Activated CD8-positive, alpha-beta memory T cell treated with anti-CD3 and anti-CD28 coated beads for 4 hours (primary cell): ENCODE data around the gene CRABP1.

ENCODE experiments used
- DNase-seq, 2 donors: peaks; one replicate each; pipeline ENCODE4 v3.0.0-alpha.2; 2020; ENCODE audit warnings: low read depth in 2 of 2

Gene CRABP1

GRCh38 chr15:78340231-78341056 lies at the start of gene CRABP1:
Gene CRABP1 (plus strand): TSS chr15:78340353. CDS start chr15:78340429, 76 bp downstream.
- DNase-seq: no peak

- DNase-seq: no peak
Observed at GRCh38 chr15:78291052-78291451, 49.1 kb upstream of the CRABP1 start.

GRCh38 chr15:78291698-78292097 lies 48.5 kb upstream of the CRABP1 start:
- DNase-seq: no peak

GRCh38 chr15:78292219-78292618 lies 47.9 kb upstream of the CRABP1 start:
- DNase-seq: no peak

GRCh38 chr15:78299101-78299930 lies 40.8 kb upstream of the CRABP1 start, which contains the start of gene SKIC8:
Gene SKIC8 (minus strand): TSS chr15:78299609. CDS start chr15:78295686, 3,923 bp downstream.
- peak; percentile 72 to 74 for DNase-seq

- DNase-seq: no peak
Observed at GRCh38 chr15:78301326-78301725, 38.8 kb upstream of the CRABP1 start.

GRCh38 chr15:78301828-78302227 lies 38.3 kb upstream of the CRABP1 start:
- no peak for DNase-seq

GRCh38 chr15:78302579-78303312 lies 37.4 kb upstream of the CRABP1 start:
- no peak for DNase-seq

- no peak for DNase-seq
Observed at GRCh38 chr15:78304216-78305066, 35.7 kb upstream of the CRABP1 start.

- no peak for DNase-seq
Observed at GRCh38 chr15:78306176-78306774, 33.9 kb upstream of the CRABP1 start.

GRCh38 chr15:78307976-78308375 lies 32.2 kb upstream of the CRABP1 start:
- DNase-seq: no peak

GRCh38 chr15:78308422-78309032 lies 31.6 kb upstream of the CRABP1 start:
- peak in 1 of 2 donors; percentile 13 for DNase-seq

GRCh38 chr15:78311292-78311691 lies 28.9 kb upstream of the CRABP1 start:
- DNase-seq: no peak

GRCh38 chr15:78312536-78312935 lies 27.6 kb upstream of the CRABP1 start:
- no peak for DNase-seq

GRCh38 chr15:78312957-78313356 lies 27.2 kb upstream of the CRABP1 start:
- DNase-seq: no peak

- DNase-seq: no peak
Observed at GRCh38 chr15:78313383-78313782, 26.8 kb upstream of the CRABP1 start.

GRCh38 chr15:78314181-78314581 lies 26.0 kb upstream of the CRABP1 start:
- no peak for DNase-seq

GRCh38 chr15:78315686-78316282 lies 24.4 kb upstream of the CRABP1 start:
- DNase-seq: no peak

- no peak for DNase-seq
Observed at GRCh38 chr15:78316283-78317083, 23.7 kb upstream of the CRABP1 start.
